IgD-negative memory B cell (primary cell): ENCODE data around the gene LRCH4. TPM values are rescaled to one million over a fixed set of nuclear protein-coding genes. Genes with fewer than 3 reads are reported as not detected.

ENCODE experiments used
- H3K27ac Mint-ChIP-seq, 3 donors: one replicate each; pipeline ENCODE4 v1.8.0; 2020 to 2022; ENCODE audit warnings: mild to moderate bottlenecking in 3 of 3, mixed read lengths in 3 of 3, moderate library complexity in 1 of 3
- H3K27me3 Mint-ChIP-seq: one replicate; pipeline ENCODE4 v1.8.0; 2021; ENCODE audit warnings: mixed read lengths
- H3K36me3 Mint-ChIP-seq: one replicate; pipeline ENCODE4 v1.8.0; 2020; ENCODE audit warnings: mild to moderate bottlenecking, mixed read lengths
- H3K4me1 Mint-ChIP-seq, 3 donors: one replicate each; pipeline ENCODE4 v1.8.0; 2020 to 2022; ENCODE audit warnings: mixed read lengths in 3 of 3, mild to moderate bottlenecking in 1 of 3
- H3K4me3 Mint-ChIP-seq, 4 donors: one replicate each; pipeline ENCODE4 v1.8.0; 2020 to 2022; ENCODE audit warnings: mild to moderate bottlenecking in 4 of 4, mixed read lengths in 4 of 4, moderate library complexity in 3 of 4
- H3K9me3 Mint-ChIP-seq, 3 donors: one replicate each; pipeline ENCODE4 v1.8.0; 2020 to 2021; ENCODE audit warnings: mixed read lengths in 3 of 3, mild to moderate bottlenecking in 1 of 3
- polyA plus RNA-seq: library from polyadenylated mRNA; unstranded; fragments of 300-500 nt; fragmentation: Illumina TruSeq; gene quantifications from one replicate; pipeline ENCODE4 v1.2.3, GENCODE V29; 2021

The LRCH4 gene
- polyA plus RNA-seq, 1 donor from 2014 or later: 160 TPM

- Mint-ChIP-seq H3K9me3 (no peaks in the 10 kb centered on the region), H3K27ac (peak overlapping the region in 1 of 3 donors; percentile 93), H3K36me3 (peaks cover 5% of the 10 kb centered on the region), H3K4me3 (peak overlapping the region; percentile 88 to 98 (median 92)), H3K4me1 (peaks cover 4 to 13% (median 10%) of the 10 kb centered on the region in 3 donors), H3K27me3 (no peaks in the 10 kb centered on the region)
Measured at GRCh38 chr7:100612730-100613390, 26.9 kb upstream of the LRCH4 start.

GRCh38 chr7:100611983-100612729 is 26.2 kb upstream of the LRCH4 start, which contains the start of gene MOSPD3:
Gene MOSPD3 (plus strand): TSS chr7:100612540. CDS start chr7:100612792, 252 bp downstream.
- peaks cover 2% of the 10 kb centered on the region for H3K36me3 Mint-ChIP-seq
- H3K4me3 Mint-ChIP-seq: peak within 1 kb of the TSS; percentile 94 to 100 (median 98)
- H3K27me3 Mint-ChIP-seq: no peaks in the 10 kb centered on the region
- peaks cover 6 to 13% (median 10%) of the 10 kb centered on the region in 3 donors for H3K4me1 Mint-ChIP-seq
- peak within 1 kb of the TSS; percentile 90 to 100 (median 93) for H3K27ac Mint-ChIP-seq
- H3K9me3 Mint-ChIP-seq: no peaks in the 10 kb centered on the region

- Mint-ChIP-seq H3K27me3 (no peaks in the 10 kb centered on the region), H3K27ac (peak overlapping the region in 1 of 3 donors; percentile 43), H3K36me3 (no peaks in the 10 kb centered on the region), H3K4me3 (peak overlapping the region in 3 of 4 donors; percentile 12 to 77 (median 46)), H3K9me3 (no peaks in the 10 kb centered on the region), H3K4me1 (peaks cover 10 to 16% (median 13%) of the 10 kb centered on the region in 3 donors)
Measured at GRCh38 chr7:100609958-100610357, 24.0 kb upstream of the LRCH4 start.

- H3K27ac Mint-ChIP-seq: peak overlapping the region in 1 of 3 donors; percentile 48
Measured at GRCh38 chr7:100607111-100607510, 21.2 kb upstream of the LRCH4 start.

GRCh38 chr7:100606313-100606712 is 20.4 kb upstream of the LRCH4 start:
- Mint-ChIP-seq H3K27me3 (no peaks in the 10 kb centered on the region), H3K36me3 (no peaks in the 10 kb centered on the region), H3K9me3 (no peaks in the 10 kb centered on the region), H3K4me3 (peak overlapping the region in 3 of 4 donors; percentile 30 to 93 (median 82)), H3K4me1 (peaks cover 4 to 12% (median 6%) of the 10 kb centered on the region in 3 donors), H3K27ac (peak overlapping the region in 2 of 3 donors; percentile 67 to 68)

More at GRCh38 chr7:100607111-100607510, 21.2 kb upstream of the LRCH4 start:
- H3K27me3 Mint-ChIP-seq: no peaks in the 10 kb centered on the region
- H3K4me1 Mint-ChIP-seq: peaks cover 8 to 14% (median 10%) of the 10 kb centered on the region in 3 donors
- no peaks in the 10 kb centered on the region for H3K9me3 Mint-ChIP-seq
- peak overlapping the region in 3 of 4 donors; percentile 51 to 93 (median 77) for H3K4me3 Mint-ChIP-seq
- H3K36me3 Mint-ChIP-seq: no peaks in the 10 kb centered on the region

GRCh38 chr7:100604976-100605911 is 19.3 kb upstream of the LRCH4 start:
- peak overlapping the region in 2 of 3 donors; percentile 67 to 68 for H3K27ac Mint-ChIP-seq
- H3K9me3 Mint-ChIP-seq: no peaks in the 10 kb centered on the region
- no peaks in the 10 kb centered on the region for H3K27me3 Mint-ChIP-seq

GRCh38 chr7:100604028-100604975 is 18.4 kb upstream of the LRCH4 start:
- Mint-ChIP-seq H3K4me3 (peak overlapping the region; percentile 82 to 95 (median 93)), H3K9me3 (no peaks in the 10 kb centered on the region), H3K4me1 (peaks cover 0 to 12% (median 6%) of the 10 kb centered on the region in 3 donors), H3K27ac (peak overlapping the region in 1 of 3 donors; percentile 68), H3K36me3 (no peaks in the 10 kb centered on the region), H3K27me3 (no peaks in the 10 kb centered on the region)

More at GRCh38 chr7:100604976-100605911, 19.3 kb upstream of the LRCH4 start:
- peaks cover 4 to 12% (median 6%) of the 10 kb centered on the region in 3 donors for H3K4me1 Mint-ChIP-seq
- H3K4me3 Mint-ChIP-seq: peak overlapping the region; percentile 82 to 95 (median 93)
- H3K36me3 Mint-ChIP-seq: no peaks in the 10 kb centered on the region

GRCh38 chr7:100603726-100604027 is 17.7 kb upstream of the LRCH4 start:
- Mint-ChIP-seq H3K9me3 (no peaks in the 10 kb centered on the region), H3K4me1 (peaks cover 0 to 12% (median 6%) of the 10 kb centered on the region in 3 donors), H3K27ac (peak overlapping the region in 1 of 3 donors; percentile 7), H3K4me3 (peak overlapping the region; percentile 57 to 93 (median 78)), H3K27me3 (no peaks in the 10 kb centered on the region), H3K36me3 (no peaks in the 10 kb centered on the region)

GRCh38 chr7:100602889-100603725 is 17.2 kb upstream of the LRCH4 start:
- H3K4me1 Mint-ChIP-seq: peaks cover 0 to 12% (median 6%) of the 10 kb centered on the region in 3 donors
- H3K27me3 Mint-ChIP-seq: no peaks in the 10 kb centered on the region
- H3K4me3 Mint-ChIP-seq: peak overlapping the region in 3 of 4 donors; percentile 57 to 93 (median 82)
- H3K36me3 Mint-ChIP-seq: peaks cover 3% of the 10 kb centered on the region
- H3K27ac Mint-ChIP-seq: peak overlapping the region in 1 of 3 donors; percentile 7
- no peaks in the 10 kb centered on the region for H3K9me3 Mint-ChIP-seq

- peaks cover 0 to 6% (median 6%) of the 10 kb centered on the region in 3 donors for H3K4me1 Mint-ChIP-seq
- no peaks in the 10 kb centered on the region for H3K9me3 Mint-ChIP-seq
- H3K27ac Mint-ChIP-seq: no peak overlapping the region
- H3K4me3 Mint-ChIP-seq: no peak overlapping the region
- peaks cover 4% of the 10 kb centered on the region for H3K36me3 Mint-ChIP-seq
- H3K27me3 Mint-ChIP-seq: no peaks in the 10 kb centered on the region
Measured at GRCh38 chr7:100600730-100601038, 14.8 kb upstream of the LRCH4 start.

GRCh38 chr7:100599911-100600729 is 14.2 kb upstream of the LRCH4 start:
- no peak overlapping the region for H3K27ac Mint-ChIP-seq
- H3K4me3 Mint-ChIP-seq: no peak overlapping the region

GRCh38 chr7:100598425-100598824 is 12.5 kb upstream of the LRCH4 start:
- Mint-ChIP-seq H3K36me3 (peaks cover 4% of the 10 kb centered on the region), H3K9me3 (no peaks in the 10 kb centered on the region), H3K27me3 (no peaks in the 10 kb centered on the region), H3K27ac (no peak overlapping the region), H3K4me1 (peaks cover 0 to 1% (median 0%) of the 10 kb centered on the region in 3 donors), H3K4me3 (no peak overlapping the region)

More at GRCh38 chr7:100599911-100600729, 14.2 kb upstream of the LRCH4 start:
- Mint-ChIP-seq H3K27me3 (no peaks in the 10 kb centered on the region), H3K36me3 (peaks cover 4% of the 10 kb centered on the region), H3K9me3 (no peaks in the 10 kb centered on the region), H3K4me1 (peaks cover 0 to 4% (median 3%) of the 10 kb centered on the region in 3 donors)
